GM12878 (cell line): ENCODE results near the gene CRB2. TPM values are rescaled to one million over a fixed set of nuclear protein-coding genes. Genes with fewer than 3 reads are reported as not detected.

Experiments
- ATAC-seq: fragments of 200-7000 bp; cut with Tn5 transposase; 3 replicates; pipeline ENCODE4 v1.9.1; 2020; ENCODE audit warnings: mild to moderate bottlenecking, moderate library complexity
- BruUV-seq: library from RNA; stranded (reverse); fragments of 400-500 nt; replicated peaks from 2 replicates; lab custom pipeline; 2021; lab: Mats Ljungman, UMichigan
- CTCF ChIA-PET: fragments of 300-600 bp; sonication (Branson Sonifier 250); formaldehyde crosslinking; extraction: SDS; loops from one replicate; lab custom pipeline; 2021; ENCODE audit warnings: inconsistent platforms; lab: Yijun Ruan, JAX
- POLR2A ChIA-PET: fragments of 350-600 bp; formaldehyde crosslinking; extraction: SDS; loops from one replicate; lab custom pipeline; 2021; ENCODE audit warnings: inconsistent platforms; lab: Charles Lee
- RAD21 ChIA-PET: fragments of 300-600 bp; sonication (Branson Sonifier 250); formaldehyde crosslinking; loops from one replicate; lab custom pipeline; 2023; ENCODE audit warnings: antibody characterized with exemption; ENCODE audit not compliant: unreplicated experiment; lab: Charles Lee
- SMC1A ChIA-PET: fragments of 300-600 bp; sonication (Branson Sonifier 250); formaldehyde crosslinking; loops from one replicate; lab custom pipeline; 2023; ENCODE audit not compliant: unreplicated experiment, uncharacterized antibody; lab: Charles Lee
- DNase-seq: peaks from one replicate; pipeline ENCODE4 v3.0.0-alpha.2; 2011; ENCODE audit warnings: low read depth, low spot score
- FAIRE-seq: peaks from 3 replicates; lab custom pipeline; 2011; peaks lifted over from hg19 to GRCh38; lab: Jason Lieb, UNC
- H2AFZ ChIP-seq: 2 replicates; pipeline ENCODE4 v1.6.0; 2011; ENCODE audit warnings: low read depth, low read length, control low read depth; ENCODE audit not compliant: control insufficient read depth
- H3K27ac ChIP-seq: 2 replicates; pipeline ENCODE4 v1.5.1; 2011; ENCODE audit warnings: control low read depth; ENCODE audit not compliant: control insufficient read depth, insufficient read depth
- H3K27me3 ChIP-seq, 2 experiments: replicated peaks in 1 of 2; 2 replicates each; pipeline versions ENCODE4 v1.6.0 to v1.6.1; 2011; ENCODE audit warnings: low read length in 1 of 2; ENCODE audit not compliant: control insufficient read depth in 2 of 2, insufficient read depth in 2 of 2
- H3K36me3 ChIP-seq, 2 experiments: 2 replicates each; pipeline ENCODE4 v1.5.1; 2011; ENCODE audit warnings: low read length in 1 of 2; ENCODE audit not compliant: control insufficient read depth in 2 of 2, insufficient read depth in 2 of 2
- H3K4me1 ChIP-seq: 2 replicates; pipeline ENCODE4 v1.6.1; 2011; ENCODE audit warnings: mild to moderate bottlenecking, low read length, moderate library complexity, mixed read lengths; ENCODE audit not compliant: control insufficient read depth, insufficient read depth
- H3K4me2 ChIP-seq: 2 replicates; pipeline ENCODE4 v1.6.0; 2011; ENCODE audit warnings: control low read depth; ENCODE audit not compliant: control insufficient read depth, insufficient read depth
- H3K4me3 ChIP-seq: fragments of 200-600 bp; sonication (generic); 2 replicates; pipeline ENCODE4 v1.5.1; 2016
- H3K79me2 ChIP-seq: 2 replicates; pipeline ENCODE4 v1.6.0; 2011; ENCODE audit warnings: low read length; ENCODE audit not compliant: control insufficient read depth, insufficient read depth
- H3K9ac ChIP-seq: 2 replicates; pipeline ENCODE4 v1.8.0; 2011; ENCODE audit warnings: low read length, control low read depth, mixed read lengths; ENCODE audit not compliant: control insufficient read depth, insufficient read depth
- H3K9me3 ChIP-seq: replicated peaks from 3 replicates; pipeline ENCODE4 v1.5.1; 2011; ENCODE audit warnings: mild to moderate bottlenecking, low read length; ENCODE audit not compliant: control insufficient read depth, insufficient read depth
- H4K20me1 ChIP-seq: 2 replicates; pipeline ENCODE4 v1.6.0; 2011; ENCODE audit not compliant: control insufficient read depth, insufficient read depth
- BCL11A ChIP-seq: IDR thresholded peaks from 2 replicates; pipeline ENCODE4 v1.6.1; 2011; ENCODE audit warnings: low read depth, low read length
- CBX5 ChIP-seq: sonication (generic); IDR thresholded peaks from 2 replicates; pipeline ENCODE4 v1.6.1; 2016; ENCODE audit warnings: low read depth, moderate library complexity, mild to moderate bottlenecking, inconsistent platforms
- CTCF ChIP-seq, 3 experiments: IDR thresholded peaks in 2 of 3; conservative IDR thresholded peaks in 1 of 3; 2 replicates each; pipeline ENCODE4 v1.5.1; 2011; ENCODE audit warnings: low read depth in 3 of 3, low read length in 3 of 3, mild to moderate bottlenecking in 3 of 3, control low read depth in 2 of 3, moderate library complexity in 2 of 3, inconsistent platforms in 1 of 3, mixed read lengths in 1 of 3; ENCODE audit not compliant: control insufficient read depth in 2 of 3, insufficient read depth in 1 of 3; ENCODE audit errors: extremely low read depth in 1 of 3
- EED ChIP-seq: sonication (generic); IDR thresholded peaks from 2 replicates; pipeline ENCODE4 v1.6.1; 2016; ENCODE audit warnings: antibody characterized with exemption, low read depth
- HDAC6 ChIP-seq: fragments of 200-600 bp; sonication (generic); IDR thresholded peaks from one replicate; pipeline ENCODE4 v1.8.0; 2017; ENCODE audit warnings: antibody characterized with exemption; ENCODE audit not compliant: unreplicated experiment
- KLF5 ChIP-seq: fragments of 450-650 bp; IDR thresholded peaks from 2 replicates; pipeline ENCODE4 v1.6.1; 2014; ENCODE audit warnings: mild to moderate bottlenecking; ENCODE audit not compliant: partially characterized antibody
- LARP7 ChIP-seq: fragments of 450-650 bp; IDR thresholded peaks from 2 replicates; pipeline ENCODE4 v1.6.1; 2017; ENCODE audit warnings: mild to moderate bottlenecking
- PAX8 ChIP-seq: fragments of 450-650 bp; IDR thresholded peaks from 2 replicates; pipeline ENCODE4 v1.6.1; 2017; ENCODE audit warnings: mild to moderate bottlenecking, moderate library complexity
- POU2F2 ChIP-seq: IDR thresholded peaks from 3 replicates; pipeline ENCODE4 v1.6.1; 2011; ENCODE audit warnings: low read depth, mild to moderate bottlenecking, low read length, borderline replicate concordance
- RB1 ChIP-seq: fragments of 450-650 bp; formaldehyde crosslinking; IDR thresholded peaks from 2 replicates; pipeline ENCODE4 v1.6.1; 2017; ENCODE audit warnings: mild to moderate bottlenecking, borderline replicate concordance
- SMC3 ChIP-seq: IDR thresholded peaks from 2 replicates; pipeline ENCODE4 v1.6.1; 2011; ENCODE audit warnings: low read length, improper control_type of control experiment, borderline replicate concordance
- SP1 ChIP-seq: IDR thresholded peaks from one replicate; pipeline ENCODE4 v1.6.1; 2011; ENCODE audit warnings: low read depth, low read length
- TCF3 ChIP-seq: IDR thresholded peaks from 2 replicates; pipeline ENCODE4 v1.6.1; 2012; ENCODE audit warnings: low read depth, mild to moderate bottlenecking, low read length, borderline replicate concordance; ENCODE audit not compliant: insufficient read depth
- YY1 ChIP-seq: IDR thresholded peaks from 2 replicates; pipeline ENCODE4 v1.6.1; 2011; ENCODE audit warnings: low read depth, mild to moderate bottlenecking, low read length
- ZNF622 ChIP-seq: fragments of 450-650 bp; IDR thresholded peaks from 2 replicates; pipeline ENCODE4 v1.6.1; 2017; ENCODE audit warnings: mild to moderate bottlenecking, inconsistent platforms
- WGBS: methylation state at CpG from one replicate; pipeline ENCODE4 v1.1.6; 2016; ENCODE audit warnings: low lambda C conversion rate; ENCODE audit not compliant: insufficient replicate concordance, insufficient coverage; ENCODE audit errors: missing lambda C conversion rate; 5-methylcytosine and 5-hydroxymethylcytosine counted together
- in situ Hi-C: fragments of 300-500 bp; cut with MboI; formaldehyde crosslinking; loops from 9 replicates; pipeline ENCODE4 v1.14.3; 2018; ENCODE audit warnings: mixed read lengths
- intact Hi-C: fragments of 100-400 bp; cut with micrococcal nuclease; formaldehyde crosslinking; loops from one replicate; pipeline ENCODE4 v1.14.2; 2022; ENCODE audit not compliant: unreplicated experiment
- polyA plus RNA-seq, 11 experiments: library from polyadenylated mRNA; depleted of rRNA in 4 of 11; unstranded in 6 of 11; stranded (reverse) in 5 of 11; fragments of >200 nt; fragmentation: Nextera tagmentation in 4 of 11; fragmentation: Illumina TruSeq in 1 of 11; extraction: Ambion mirVana in 4 of 11; extraction: Trizol in 1 of 11; gene quantifications; 1 replicate in 1 of 11; 2 replicates in 10 of 11; pipeline versions ENCODE4 v1.2.1 to v1.2.3, GENCODE V29; 2011 to 2016; ENCODE audit warnings: inconsistent platforms in 2 of 11, missing spikeins in 2 of 11, low read depth in 1 of 11
- total RNA-seq, 4 experiments: library from RNA; depleted of rRNA in 3 of 4; stranded (reverse); fragments of >200 nt in 3 of 4; fragmentation: Illumina TruSeq in 1 of 4; extraction: Trizol in 1 of 4; gene quantifications; 2 replicates each; pipeline versions ENCODE4 v1.2.1 to v1.2.3, GENCODE V29; 2013 to 2021

CRB2 gene
- total and polyA plus RNA-seq, 10 of the 15 experiments (the other 5 are each of a cell fraction or from before 2014, with no cell fraction given), result 0.01 to 0.80 (median 0.23) TPM; not detected in 3

GRCh38 chr9:123378025-123378424 is 22.0 kb downstream of the CRB2 start:
- ChIA-PET POLR2A (no interaction called here), CTCF (interaction anchor here (1.0 kb wide), 2 partner anchors 21 to 663 kb away, joined by 3 read pairs; no protein-coding TSS in a partner anchor), SMC1A (no interaction called here), RAD21 (no interaction called here)
- no peak overlapping the region for H3K4me2 ChIP-seq
- H2AFZ ChIP-seq, result no peak overlapping the region
- no peaks in the 10 kb centered on the region; a peak in 1 of 4 replicates for H3K36me3 ChIP-seq
- peaks cover 0 to 5% of the 10 kb centered on the region in 2 experiments; a peak in 2 of 4 replicates for H3K27me3 ChIP-seq
- H3K4me1 ChIP-seq, result no peaks in the 10 kb centered on the region
- no peak overlapping the region for H3K27ac ChIP-seq
- no peaks in the 10 kb centered on the region for H3K9me3 ChIP-seq
- FAIRE-seq, result no peak
- TSS peak; percentile 37 for BruUV-seq
- WGBS, result 60% methylated on average over 10 of the region's 10 CpGs
- no peaks in the 10 kb centered on the region for H4K20me1 ChIP-seq
- ATAC-seq, result peak; percentile 11
- TF ChIP-seq TCF3 (no peak), KLF5 (no peak), YY1 (no peak), BCL11A (no peak), SMC3 (no peak), POU2F2 (no peak), SP1 (no peak), RB1 (no peak), PAX8 (no peak), ZNF622 (no peak), LARP7 (no peak), EED (no peak), CBX5 (no peak), CTCF (IDR thresholded peaks at IDR 0.05 in 2 of 3, conservative IDR thresholded peaks at IDR 0.05 in 1 of 3; ENCODE audit: control insufficient read depth in 2 of 3, extremely low read depth in 1 of 3, insufficient read depth in 1 of 3, low read depth in 3 of 3, low read length in 3 of 3) (no peak), HDAC6 (no peak)
- no peak for DNase-seq
- intact Hi-C loops, result no loop called here
- in situ Hi-C loops, result no loop called here
- H3K4me3 ChIP-seq, result no peak overlapping the region
- H3K9ac ChIP-seq, result no peak overlapping the region
- no peaks in the 10 kb centered on the region for H3K79me2 ChIP-seq
